RWPE2 (cell line): ENCODE measurements around the gene HAND1.

Source experiments
- ATAC-seq: fragments of 200-7000 bp; cut with Tn5 transposase; 3 replicates; pipeline ENCODE4 v1.9.1; 2021; ENCODE audit warnings: low read depth
- DNase-seq: peaks from one replicate; pipeline ENCODE4 v3.0.0-alpha.2; 2020; ENCODE audit warnings: low spot score
- H3K27ac ChIP-seq: fragments of 450-650 bp; 2 replicates; pipeline ENCODE4 v1.5.1; 2017; ENCODE audit warnings: mild to moderate bottlenecking; ENCODE audit not compliant: poor library complexity, severe bottlenecking
- H3K27me3 ChIP-seq: fragments of 250-450 bp; sonication (Bioruptor Pico); 2 replicates; pipeline ENCODE4 v1.5.1; 2021; ENCODE audit warnings: mild to moderate bottlenecking, moderate library complexity; ENCODE audit not compliant: insufficient read depth, poor library complexity, severe bottlenecking
- H3K36me3 ChIP-seq: fragments of 250-450 bp; sonication (Bioruptor Pico); 2 replicates; pipeline ENCODE4 v1.5.1; 2020; ENCODE audit warnings: low read depth, mild to moderate bottlenecking, moderate library complexity
- H3K4me1 ChIP-seq: fragments of 250-450 bp; sonication (Bioruptor Pico); 2 replicates; pipeline ENCODE4 v1.5.1; 2021; ENCODE audit warnings: mild to moderate bottlenecking, moderate library complexity; ENCODE audit not compliant: insufficient read depth, poor library complexity, severe bottlenecking
- H3K4me3 ChIP-seq: fragments of 250-450 bp; sonication (Bioruptor Pico); 2 replicates; pipeline ENCODE4 v1.5.1; 2021; ENCODE audit warnings: mild to moderate bottlenecking, moderate library complexity; ENCODE audit not compliant: severe bottlenecking
- H3K9me3 ChIP-seq: fragments of 250-450 bp; sonication (Bioruptor Pico); 2 replicates; pipeline ENCODE4 v1.5.1; 2021; ENCODE audit warnings: mild to moderate bottlenecking, moderate library complexity; ENCODE audit not compliant: severe bottlenecking
- TF ChIP-seq, protein P1 (sequence below): fragments of 450-650 bp; IDR thresholded peaks from one replicate; pipeline ENCODE4 v1.5.1; 2017; ENCODE audit warnings: mild to moderate bottlenecking, moderate library complexity; ENCODE audit not compliant: poor library complexity, severe bottlenecking

The HAND1 gene

GRCh38 chr5:154484393-154485095 is 6.5 kb upstream of the HAND1 start:
- DNase-seq (no peak), ATAC-seq (no peak; the same call in 2 of the 3 replicates)
- no peaks in the 10 kb centered on the region for H3K4me1 ChIP-seq
- TF ChIP-seq, protein P1, sequence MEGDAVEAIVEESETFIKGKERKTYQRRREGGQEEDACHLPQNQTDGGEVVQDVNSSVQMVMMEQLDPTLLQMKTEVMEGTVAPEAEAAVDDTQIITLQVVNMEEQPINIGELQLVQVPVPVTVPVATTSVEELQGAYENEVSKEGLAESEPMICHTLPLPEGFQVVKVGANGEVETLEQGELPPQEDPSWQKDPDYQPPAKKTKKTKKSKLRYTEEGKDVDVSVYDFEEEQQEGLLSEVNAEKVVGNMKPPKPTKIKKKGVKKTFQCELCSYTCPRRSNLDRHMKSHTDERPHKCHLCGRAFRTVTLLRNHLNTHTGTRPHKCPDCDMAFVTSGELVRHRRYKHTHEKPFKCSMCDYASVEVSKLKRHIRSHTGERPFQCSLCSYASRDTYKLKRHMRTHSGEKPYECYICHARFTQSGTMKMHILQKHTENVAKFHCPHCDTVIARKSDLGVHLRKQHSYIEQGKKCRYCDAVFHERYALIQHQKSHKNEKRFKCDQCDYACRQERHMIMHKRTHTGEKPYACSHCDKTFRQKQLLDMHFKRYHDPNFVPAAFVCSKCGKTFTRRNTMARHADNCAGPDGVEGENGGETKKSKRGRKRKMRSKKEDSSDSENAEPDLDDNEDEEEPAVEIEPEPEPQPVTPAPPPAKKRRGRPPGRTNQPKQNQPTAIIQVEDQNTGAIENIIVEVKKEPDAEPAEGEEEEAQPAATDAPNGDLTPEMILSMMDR: no peak
- H3K36me3 ChIP-seq: no peaks in the 10 kb centered on the region
- H3K27ac ChIP-seq: no peak overlapping the region
- no peaks in the 10 kb centered on the region for H3K9me3 ChIP-seq
- no peak overlapping the region for H3K4me3 ChIP-seq
- peaks cover 100% of the 10 kb centered on the region for H3K27me3 ChIP-seq

GRCh38 chr5:154483654-154484392 is 5.8 kb upstream of the HAND1 start:
- no peak overlapping the region for H3K27ac ChIP-seq
- peaks cover 100% of the 10 kb centered on the region for H3K27me3 ChIP-seq
- no peak for ATAC-seq
- no peak overlapping the region for H3K4me3 ChIP-seq
- H3K9me3 ChIP-seq: no peaks in the 10 kb centered on the region
- H3K4me1 ChIP-seq: no peaks in the 10 kb centered on the region
- no peak for DNase-seq
- H3K36me3 ChIP-seq: no peaks in the 10 kb centered on the region
- TF ChIP-seq, protein P1: no peak

DNA sequence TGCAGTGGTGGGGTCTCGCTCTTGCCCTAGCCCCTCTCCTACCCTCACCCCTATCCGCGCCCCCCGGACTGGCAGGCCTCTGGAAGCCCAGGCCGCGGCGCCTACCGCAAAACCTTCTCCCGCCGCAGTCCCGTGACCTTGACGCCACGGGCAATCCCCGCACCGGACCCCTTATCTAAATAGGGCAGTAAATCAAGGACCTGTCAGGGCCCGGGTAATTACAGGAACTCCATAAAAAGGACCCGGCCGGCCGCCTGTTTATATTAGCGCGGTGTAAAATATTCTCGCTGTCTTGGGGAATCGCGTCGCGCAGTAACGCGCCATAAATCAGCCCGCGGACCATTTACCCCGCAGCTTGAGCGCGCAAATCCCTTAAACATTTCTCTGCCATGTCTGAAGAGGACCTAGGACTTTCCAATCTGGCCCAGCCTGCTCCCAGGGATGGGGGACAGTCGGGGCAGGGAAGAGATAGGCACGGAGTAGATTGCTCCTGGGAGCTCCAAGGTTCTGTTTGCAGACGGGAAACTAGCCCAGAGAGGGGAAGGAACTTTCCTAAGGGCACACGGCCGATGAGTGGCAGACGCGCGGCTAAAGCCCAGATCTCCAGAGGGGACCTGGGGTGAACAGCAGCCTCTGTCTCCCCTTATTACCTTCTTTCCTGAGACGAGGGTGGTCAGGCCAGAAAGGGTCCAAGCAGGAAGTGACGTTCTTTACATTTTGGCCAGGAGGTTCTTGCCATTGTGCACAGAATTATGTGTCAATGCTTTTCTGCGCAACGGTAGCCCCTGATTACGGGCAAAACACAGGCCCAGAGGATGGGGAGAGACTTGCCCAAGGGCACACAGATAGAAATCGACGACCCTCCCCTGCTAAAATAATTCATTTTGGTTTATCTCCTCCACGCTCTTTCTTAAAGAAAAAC is 4.8 kb upstream of the HAND1 start:
- Histone ChIP-seq H3K9me3 (no peaks in the 10 kb centered on the region), H3K4me3 (no peak overlapping the region), H3K4me1 (no peaks in the 10 kb centered on the region), H3K36me3 (no peaks in the 10 kb centered on the region), H3K27me3 (peaks cover 100% of the 10 kb centered on the region), H3K27ac (no peak overlapping the region)
- ATAC-seq (no peak), DNase-seq (no peak)
- TF ChIP-seq, protein P1: no peak

DNA sequence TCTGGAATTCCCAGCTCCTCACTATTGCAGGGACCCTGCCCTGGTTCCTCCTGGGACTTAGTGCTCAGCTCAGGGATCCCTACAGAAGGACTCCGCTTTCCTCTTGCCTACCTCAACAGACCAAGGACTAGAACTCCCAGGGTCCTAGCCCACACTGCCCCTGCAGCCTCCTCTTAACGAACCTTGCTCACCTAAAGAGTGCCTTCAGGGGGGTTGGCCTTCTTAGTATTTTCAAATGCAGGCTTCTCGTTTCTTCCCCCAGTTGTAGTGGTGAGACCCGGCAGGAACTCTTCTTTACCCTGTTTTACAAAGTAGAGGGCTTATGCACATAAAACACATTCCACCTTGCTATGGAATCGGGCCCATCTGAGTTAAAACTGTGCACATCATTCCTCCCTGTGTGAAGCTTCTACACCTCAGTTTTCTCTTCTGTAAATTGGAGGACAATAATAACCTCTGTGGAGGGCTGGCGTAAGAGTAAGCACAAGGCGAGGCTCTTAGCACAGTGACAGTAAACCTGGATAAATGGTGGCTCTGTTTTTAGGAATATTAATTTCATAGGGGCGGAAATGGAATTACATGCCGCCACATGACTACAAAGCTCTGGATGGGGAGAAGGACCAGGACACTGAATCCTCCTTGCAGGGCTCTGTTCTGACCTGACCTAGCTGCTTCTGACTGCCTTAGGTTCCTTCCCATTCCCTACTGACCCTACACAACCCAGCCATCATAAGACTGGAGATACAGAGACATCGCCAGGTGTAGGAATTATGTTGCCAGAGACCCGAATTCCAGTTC is 3.8 kb upstream of the HAND1 start:
- DNase-seq (no peak), ATAC-seq (no peak)
- H3K9me3 ChIP-seq: no peaks in the 10 kb centered on the region
- no peaks in the 10 kb centered on the region for H3K36me3 ChIP-seq
- no peak overlapping the region for H3K27ac ChIP-seq
- peaks cover 100% of the 10 kb centered on the region for H3K27me3 ChIP-seq
- no peak overlapping the region for H3K4me3 ChIP-seq
- TF ChIP-seq, protein P1: no peak
- H3K4me1 ChIP-seq: no peaks in the 10 kb centered on the region
